ENCODE measurements around the gene HSPA1B. TPM values are rescaled to one million over a fixed set of nuclear protein-coding genes. Genes with fewer than 3 reads are reported as not detected.

The HSPA1B gene
- total and polyA plus RNA-seq, 2 experiments from 2014 or later = 88.8 to 184 TPM

DNA sequence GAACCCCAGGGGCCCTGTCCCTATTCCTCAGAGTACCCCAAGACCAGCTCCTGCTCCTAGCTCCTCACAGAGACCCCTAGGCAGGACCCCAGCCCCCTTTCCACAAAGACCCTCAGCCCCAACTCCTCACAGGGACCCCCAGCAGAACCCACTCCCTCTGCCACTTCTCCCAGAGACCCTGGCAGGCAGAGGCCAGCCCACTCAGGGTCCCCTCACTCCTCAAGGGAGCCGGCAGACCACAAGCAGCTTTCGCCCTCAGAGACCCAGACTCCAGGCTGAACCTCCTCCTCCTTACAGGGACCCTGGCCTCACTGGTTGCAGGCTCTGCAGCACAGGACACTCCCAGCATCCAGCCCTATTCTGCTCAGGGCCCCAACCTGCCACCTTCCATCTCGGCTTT, 50.7 kb downstream of the HSPA1B start:
- Histone ChIP-seq H3K27me3 (no peaks in the 10 kb centered on the region), H3K36me3 (peaks cover 33% of the 10 kb centered on the region), H3K9me3 (ENCODE audit: low read depth) (no peaks in the 10 kb centered on the region), H3K27ac (no peak overlapping the region), H3K4me3 (no peak overlapping the region), H3K4me1 (ENCODE audit: low read depth) (no peaks in the 10 kb centered on the region)
- no peak for DNase-seq (ENCODE audit: low read depth in 1 of 2, low spot score in 1 of 2)
- TF ChIP-seq, protein P1, sequence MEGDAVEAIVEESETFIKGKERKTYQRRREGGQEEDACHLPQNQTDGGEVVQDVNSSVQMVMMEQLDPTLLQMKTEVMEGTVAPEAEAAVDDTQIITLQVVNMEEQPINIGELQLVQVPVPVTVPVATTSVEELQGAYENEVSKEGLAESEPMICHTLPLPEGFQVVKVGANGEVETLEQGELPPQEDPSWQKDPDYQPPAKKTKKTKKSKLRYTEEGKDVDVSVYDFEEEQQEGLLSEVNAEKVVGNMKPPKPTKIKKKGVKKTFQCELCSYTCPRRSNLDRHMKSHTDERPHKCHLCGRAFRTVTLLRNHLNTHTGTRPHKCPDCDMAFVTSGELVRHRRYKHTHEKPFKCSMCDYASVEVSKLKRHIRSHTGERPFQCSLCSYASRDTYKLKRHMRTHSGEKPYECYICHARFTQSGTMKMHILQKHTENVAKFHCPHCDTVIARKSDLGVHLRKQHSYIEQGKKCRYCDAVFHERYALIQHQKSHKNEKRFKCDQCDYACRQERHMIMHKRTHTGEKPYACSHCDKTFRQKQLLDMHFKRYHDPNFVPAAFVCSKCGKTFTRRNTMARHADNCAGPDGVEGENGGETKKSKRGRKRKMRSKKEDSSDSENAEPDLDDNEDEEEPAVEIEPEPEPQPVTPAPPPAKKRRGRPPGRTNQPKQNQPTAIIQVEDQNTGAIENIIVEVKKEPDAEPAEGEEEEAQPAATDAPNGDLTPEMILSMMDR (IDR thresholded peaks at IDR 0.05; ENCODE audit: low read depth, low read length) = no peak

DNA sequence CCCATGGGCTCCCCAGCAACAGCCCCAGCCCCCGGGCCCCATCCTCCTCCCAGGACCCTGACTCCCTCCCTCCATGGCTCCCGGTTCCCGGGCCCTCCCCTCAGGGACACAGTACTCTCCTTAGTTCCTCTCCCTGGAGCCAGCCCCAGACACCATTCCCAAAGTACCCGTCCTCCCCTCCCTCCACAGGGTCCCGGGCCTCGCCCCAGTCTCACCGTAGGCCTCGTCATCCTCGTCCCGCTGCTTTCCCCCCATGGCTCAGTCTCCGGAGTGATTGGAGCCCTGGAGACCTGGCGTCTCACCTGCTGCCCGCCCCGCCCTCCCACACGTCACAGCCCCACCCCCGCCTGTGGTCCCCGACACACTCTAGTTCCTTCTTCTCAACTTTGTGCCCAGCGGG, 51.2 kb downstream of the HSPA1B start, which contains the start of gene SLC44A4:
Gene SLC44A4 (minus strand): TSS at position 272 of the 400 bp plus-strand sequence. CDS start 17 bp downstream, at position 255.
- Histone ChIP-seq H3K36me3 (peaks cover 38% of the 10 kb centered on the region), H3K27ac (no peak within 1 kb of the TSS), H3K4me1 (ENCODE audit: low read depth) (no peaks in the 10 kb centered on the region), H3K9me3 (ENCODE audit: low read depth) (no peaks in the 10 kb centered on the region), H3K4me3 (no peak within 1 kb of the TSS), H3K27me3 (no peaks in the 10 kb centered on the region)
- TF ChIP-seq, protein P1 (IDR thresholded peaks at IDR 0.05; ENCODE audit: low read depth, low read length) = no peak
- no peak for DNase-seq (ENCODE audit: low read depth in 1 of 2, low spot score in 1 of 2)

DNA sequence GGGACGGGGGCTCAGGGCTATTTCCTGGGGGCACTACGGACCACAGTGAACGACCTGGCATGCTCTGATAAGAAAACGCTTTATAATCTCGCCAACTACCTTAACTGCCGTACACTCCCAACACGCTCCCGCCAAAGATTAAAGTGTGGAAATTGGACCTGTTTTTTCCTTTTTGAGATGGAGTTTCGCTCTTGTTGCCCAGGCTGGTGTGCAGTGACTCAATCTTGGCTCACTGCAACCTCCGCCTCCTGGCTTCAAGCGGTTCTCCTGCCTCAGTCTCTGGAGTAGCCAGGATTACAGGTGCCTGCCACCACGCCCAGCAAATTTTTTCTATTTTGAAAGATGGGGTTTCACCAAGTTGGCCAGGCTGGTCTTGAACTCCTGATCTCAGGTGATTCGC, 51.6 kb downstream of the HSPA1B start:
- H3K27ac ChIP-seq = no peak overlapping the region
- H3K9me3 ChIP-seq (ENCODE audit: low read depth) = no peaks in the 10 kb centered on the region
- peaks cover 42% of the 10 kb centered on the region for H3K36me3 ChIP-seq
- no peak overlapping the region for H3K4me3 ChIP-seq
- TF ChIP-seq, protein P1 (IDR thresholded peaks at IDR 0.05; ENCODE audit: low read depth, low read length) = no peak
- no peak for DNase-seq (ENCODE audit: low read depth in 1 of 2, low spot score in 1 of 2)
- H3K4me1 ChIP-seq (ENCODE audit: low read depth) = no peaks in the 10 kb centered on the region
- no peaks in the 10 kb centered on the region for H3K27me3 ChIP-seq

Other genes starting within 250 kb of the HSPA1B start
Only the 30 nearest of the 38 such genes appear.
- 2.3 and 2.5 TPM in 2 replicates for gene APOM, start 171.8 kb upstream of the HSPA1B start, total RNA-seq
- gene APOM, start 171.8 kb upstream of the HSPA1B start, polyA plus RNA-seq = 2.5 and 3.5 TPM in 2 replicates
- gene C6orf47, start 167.0 kb upstream of the HSPA1B start, total RNA-seq = 24.5 and 27.4 TPM in 2 replicates
- 22.0 and 29.2 TPM in 2 replicates for gene C6orf47, start 167.0 kb upstream of the HSPA1B start, polyA plus RNA-seq
- 28.8 and 36.2 TPM in 2 replicates for gene GPANK1, start 162.7 kb upstream of the HSPA1B start, total RNA-seq
- gene GPANK1, start 162.7 kb upstream of the HSPA1B start, polyA plus RNA-seq = 27.5 and 37.2 TPM in 2 replicates
- 310 and 375 TPM in 2 replicates for gene CSNK2B, start 161.7 kb upstream of the HSPA1B start, total RNA-seq
- gene CSNK2B, start 161.7 kb upstream of the HSPA1B start, polyA plus RNA-seq = 277 and 280 TPM in 2 replicates
- gene LY6G5B, start 157.8 kb upstream of the HSPA1B start, total RNA-seq = 3.9 and 6.8 TPM in 2 replicates
- 13.2 and 16.5 TPM in 2 replicates for gene LY6G5B, start 157.8 kb upstream of the HSPA1B start, polyA plus RNA-seq
- 0.54 and 1.2 TPM in 2 replicates for gene LY6G5C, start 146.7 kb upstream of the HSPA1B start, total RNA-seq
- gene LY6G5C, start 146.7 kb upstream of the HSPA1B start, polyA plus RNA-seq = 5.0 and 9.0 TPM in 2 replicates
- 48.0 and 66.3 TPM in 2 replicates for gene ABHD16A, start 124.4 kb upstream of the HSPA1B start, total RNA-seq
- 61.5 and 65.1 TPM in 2 replicates for gene ABHD16A, start 124.4 kb upstream of the HSPA1B start, polyA plus RNA-seq
- not detected in 2 replicates for gene LY6G6F, start 120.9 kb upstream of the HSPA1B start, total RNA-seq
- not detected in 2 replicates for gene LY6G6F, start 120.9 kb upstream of the HSPA1B start, polyA plus RNA-seq
- gene LY6G6D, start 112.4 kb upstream of the HSPA1B start, total RNA-seq = not detected in 2 replicates
- not detected in 2 replicates for gene LY6G6D, start 112.4 kb upstream of the HSPA1B start, polyA plus RNA-seq
- not detected in 2 replicates for gene LY6G6C, start 106.0 kb upstream of the HSPA1B start, total RNA-seq
- 0.24 TPM in 1 of 2 replicates, not detected in the other for gene LY6G6C, start 106.0 kb upstream of the HSPA1B start, polyA plus RNA-seq
- gene MPIG6B, start 104.4 kb upstream of the HSPA1B start, total RNA-seq = not detected in 2 replicates
- not detected in 2 replicates for gene MPIG6B, start 104.4 kb upstream of the HSPA1B start, polyA plus RNA-seq
- 134 and 138 TPM in 2 replicates for gene DDAH2, start 98.4 kb upstream of the HSPA1B start, total RNA-seq
- gene DDAH2, start 98.4 kb upstream of the HSPA1B start, polyA plus RNA-seq = 154 and 170 TPM in 2 replicates
- 226 and 274 TPM in 2 replicates for gene CLIC1, start 91.2 kb upstream of the HSPA1B start, total RNA-seq
- 318 and 326 TPM in 2 replicates for gene CLIC1, start 91.2 kb upstream of the HSPA1B start, polyA plus RNA-seq
- gene MSH5, start 87.7 kb upstream of the HSPA1B start, total RNA-seq = 6.6 and 39.4 TPM in 2 replicates
- 7.4 and 16.4 TPM in 2 replicates for gene MSH5, start 87.7 kb upstream of the HSPA1B start, polyA plus RNA-seq
- 3.9 and 11.6 TPM in 2 replicates for gene SAPCD1, start 65.1 kb upstream of the HSPA1B start, total RNA-seq
- gene SAPCD1, start 65.1 kb upstream of the HSPA1B start, polyA plus RNA-seq = 2.1 and 4.2 TPM in 2 replicates
- gene VWA7, start 50.4 kb upstream of the HSPA1B start, total RNA-seq = 16.1 and 24.7 TPM in 2 replicates
- 9.9 and 12.3 TPM in 2 replicates for gene VWA7, start 50.4 kb upstream of the HSPA1B start, polyA plus RNA-seq
- 46.3 and 49.7 TPM in 2 replicates for gene VARS1, start 32.0 kb upstream of the HSPA1B start, total RNA-seq
- gene VARS1, start 32.0 kb upstream of the HSPA1B start, polyA plus RNA-seq = 51.5 and 63.9 TPM in 2 replicates
- gene LSM2, start 20.8 kb upstream of the HSPA1B start, total RNA-seq = 58.9 and 64.2 TPM in 2 replicates
- gene LSM2, start 20.8 kb upstream of the HSPA1B start, polyA plus RNA-seq = 76.8 and 88.6 TPM in 2 replicates
- 1.6 and 3.1 TPM in 2 replicates for gene HSPA1L, start 12.5 kb upstream of the HSPA1B start, total RNA-seq
- gene HSPA1L, start 12.5 kb upstream of the HSPA1B start, polyA plus RNA-seq = 4.5 and 5.2 TPM in 2 replicates
- 122 and 167 TPM in 2 replicates for gene HSPA1A, start 12.2 kb upstream of the HSPA1B start, total RNA-seq
- 51.2 and 92.3 TPM in 2 replicates for gene HSPA1A, start 12.2 kb upstream of the HSPA1B start, polyA plus RNA-seq
- 26.6 and 34.9 TPM in 2 replicates for gene NEU1, start 35.1 kb downstream of the HSPA1B start, total RNA-seq
- gene NEU1, start 35.1 kb downstream of the HSPA1B start, polyA plus RNA-seq = 27.3 and 27.6 TPM in 2 replicates
- not detected in 2 replicates for gene SLC44A4, start 51.3 kb downstream of the HSPA1B start, total RNA-seq
- 0.60 TPM in 1 of 2 replicates, not detected in the other for gene SLC44A4, start 51.3 kb downstream of the HSPA1B start, polyA plus RNA-seq
- gene EHMT2, start 70.0 kb downstream of the HSPA1B start, total RNA-seq = 98.3 and 120 TPM in 2 replicates
- 89.6 and 115 TPM in 2 replicates for gene EHMT2, start 70.0 kb downstream of the HSPA1B start, polyA plus RNA-seq
- 20.1 and 32.0 TPM in 2 replicates for gene ZBTB12, start 74.3 kb downstream of the HSPA1B start, total RNA-seq
- gene ZBTB12, start 74.3 kb downstream of the HSPA1B start, polyA plus RNA-seq = 0.62 TPM in 1 of 2 replicates, not detected in the other
- 1.9 TPM in 2 replicates for gene C2, start 100.0 kb downstream of the HSPA1B start, total RNA-seq
- gene C2, start 100.0 kb downstream of the HSPA1B start, polyA plus RNA-seq = 0.48 and 1.5 TPM in 2 replicates
- gene CFB, start 118.4 kb downstream of the HSPA1B start, total RNA-seq = 0.42 and 0.66 TPM in 2 replicates
- 1.3 TPM in 1 of 2 replicates, not detected in the other for gene CFB, start 118.4 kb downstream of the HSPA1B start, polyA plus RNA-seq
- gene NELFE, start 131.2 kb downstream of the HSPA1B start, total RNA-seq = 165 and 186 TPM in 2 replicates
- gene NELFE, start 131.2 kb downstream of the HSPA1B start, polyA plus RNA-seq = 146 and 201 TPM in 2 replicates
- 36.4 and 62.6 TPM in 2 replicates for gene SKIC2, start 131.4 kb downstream of the HSPA1B start, total RNA-seq
- gene SKIC2, start 131.4 kb downstream of the HSPA1B start, polyA plus RNA-seq = 53.1 and 68.5 TPM in 2 replicates
- 36.7 and 44.9 TPM in 2 replicates for gene DXO, start 144.4 kb downstream of the HSPA1B start, total RNA-seq
- gene DXO, start 144.4 kb downstream of the HSPA1B start, polyA plus RNA-seq = 37.6 and 49.9 TPM in 2 replicates
- gene C4A, start 154.3 kb downstream of the HSPA1B start, total RNA-seq = 2.1 and 2.2 TPM in 2 replicates
- gene C4A, start 154.3 kb downstream of the HSPA1B start, polyA plus RNA-seq = 1.9 and 2.5 TPM in 2 replicates

Data from cardiac muscle cell (in vitro differentiated cells and primary cell).